ENCODE results near the gene PER2. TPM values are rescaled to one million over a fixed set of nuclear protein-coding genes. Genes with fewer than 3 reads are reported as not detected.

Gene PER2
- total RNA-seq, 1 experiment from 2014 or later, result 3.6 TPM

DNA sequence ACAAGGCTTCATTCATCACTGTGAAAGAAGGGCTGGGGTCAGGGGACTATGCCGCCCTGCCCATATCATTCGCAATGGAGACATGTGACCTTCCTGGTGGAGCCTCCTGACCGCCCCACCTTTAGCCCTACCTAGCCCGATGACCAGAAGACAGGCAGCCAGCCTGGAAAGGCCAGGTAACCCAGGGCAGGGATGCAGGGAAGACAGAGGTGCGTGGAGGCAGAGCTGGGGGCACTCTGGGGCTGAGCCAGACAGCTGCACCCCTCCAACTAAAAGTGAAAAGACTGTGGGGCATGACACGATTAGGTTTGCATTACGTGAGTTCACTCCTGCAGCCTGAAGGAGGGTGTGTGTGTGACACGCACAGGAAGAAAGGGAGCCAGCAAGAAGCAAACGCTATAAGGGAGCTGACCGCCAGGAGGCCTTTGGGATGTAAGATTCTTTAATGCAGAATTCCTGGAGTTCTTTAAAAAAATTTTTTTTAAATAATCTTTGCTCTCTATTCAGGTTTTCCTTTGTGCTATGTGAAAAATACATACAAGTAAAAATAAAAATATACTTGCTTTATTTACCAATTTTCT, 44.8 kb downstream of the PER2 start:
- no peak overlapping the region for H3K4me3 ChIP-seq (ENCODE audit: insufficient read depth, low read depth, low read length)
- H3K36me3 ChIP-seq (replicated peaks; ENCODE audit: control insufficient read depth, insufficient read depth, low read length), result no peaks in the 10 kb centered on the region
- peak; percentile 72 for DNase-seq
- peaks cover 27% of the 10 kb centered on the region for H3K27me3 ChIP-seq (ENCODE audit: control insufficient read depth, insufficient read depth, low read length)

DNA sequence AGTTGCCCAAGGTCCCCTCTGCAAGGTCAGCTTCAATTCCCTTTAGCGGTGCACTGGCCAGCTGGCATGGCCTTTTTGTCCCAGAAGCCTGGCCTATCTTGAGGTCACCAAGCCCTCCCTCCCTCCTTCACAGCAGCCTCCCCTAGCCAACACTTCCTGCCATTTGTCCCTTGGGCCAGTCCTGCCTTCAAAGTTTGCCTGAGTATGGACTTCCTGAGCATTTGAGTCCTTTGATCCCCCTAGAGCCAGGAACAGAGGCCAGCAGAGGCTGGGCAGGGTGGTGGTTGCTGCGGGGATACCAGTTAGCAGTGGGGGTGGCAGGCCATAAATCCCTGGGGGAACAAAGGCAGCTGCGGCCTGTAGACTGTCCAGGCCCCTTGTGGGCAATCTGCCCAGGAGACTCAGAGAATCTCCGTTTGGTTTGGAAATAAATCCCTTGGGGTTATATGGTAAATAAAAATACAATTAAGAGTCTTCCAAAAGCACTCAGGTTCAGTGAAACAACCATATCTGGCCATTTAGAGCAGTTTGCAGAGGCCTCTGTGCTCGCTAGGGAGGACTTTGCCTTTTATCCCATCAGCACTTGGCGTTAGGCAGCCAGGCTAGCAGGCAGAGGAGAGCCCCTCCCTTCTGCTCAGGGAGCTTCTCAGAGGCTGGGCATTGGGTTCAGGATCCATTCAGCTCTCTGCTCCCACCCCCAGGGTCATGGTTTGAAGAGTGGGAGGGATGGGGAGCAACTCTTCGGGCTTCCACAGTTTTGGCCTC, 45.5 kb downstream of the PER2 start:
- Histone ChIP-seq H3K4me3 (ENCODE audit: insufficient read depth, low read depth, low read length) (no peak overlapping the region), H3K27me3 (ENCODE audit: control insufficient read depth, insufficient read depth, low read length) (peaks cover 33% of the 10 kb centered on the region), H3K36me3 (replicated peaks; ENCODE audit: control insufficient read depth, insufficient read depth, low read length) (no peaks in the 10 kb centered on the region)
- peak; percentile 70 for DNase-seq

DNA sequence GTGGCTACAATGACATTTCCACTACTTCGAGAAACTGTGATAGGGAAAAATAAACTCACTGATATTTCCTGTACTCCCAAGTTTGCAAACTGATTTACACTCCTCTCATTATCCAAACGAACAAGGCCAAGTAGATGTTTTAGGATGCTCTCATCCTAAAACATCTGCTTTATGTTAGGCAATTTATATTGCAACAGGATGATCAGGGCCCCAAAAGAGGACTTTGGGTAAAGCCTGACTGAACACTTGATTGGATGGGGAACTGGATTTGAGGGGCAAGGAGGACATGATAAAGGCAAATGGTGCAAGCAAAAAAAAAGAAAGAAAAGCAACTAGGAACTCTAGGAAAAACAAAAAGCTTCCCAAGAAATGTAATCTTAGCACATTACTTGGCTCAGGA, 46.4 kb downstream of the PER2 start:
- Histone ChIP-seq H3K36me3 (replicated peaks; ENCODE audit: control insufficient read depth, insufficient read depth, low read length) (no peaks in the 10 kb centered on the region), H3K4me3 (ENCODE audit: insufficient read depth, low read depth, low read length) (no peak overlapping the region), H3K27me3 (ENCODE audit: control insufficient read depth, insufficient read depth, low read length) (peaks cover 43% of the 10 kb centered on the region)
- DNase-seq, result no peak

DNA sequence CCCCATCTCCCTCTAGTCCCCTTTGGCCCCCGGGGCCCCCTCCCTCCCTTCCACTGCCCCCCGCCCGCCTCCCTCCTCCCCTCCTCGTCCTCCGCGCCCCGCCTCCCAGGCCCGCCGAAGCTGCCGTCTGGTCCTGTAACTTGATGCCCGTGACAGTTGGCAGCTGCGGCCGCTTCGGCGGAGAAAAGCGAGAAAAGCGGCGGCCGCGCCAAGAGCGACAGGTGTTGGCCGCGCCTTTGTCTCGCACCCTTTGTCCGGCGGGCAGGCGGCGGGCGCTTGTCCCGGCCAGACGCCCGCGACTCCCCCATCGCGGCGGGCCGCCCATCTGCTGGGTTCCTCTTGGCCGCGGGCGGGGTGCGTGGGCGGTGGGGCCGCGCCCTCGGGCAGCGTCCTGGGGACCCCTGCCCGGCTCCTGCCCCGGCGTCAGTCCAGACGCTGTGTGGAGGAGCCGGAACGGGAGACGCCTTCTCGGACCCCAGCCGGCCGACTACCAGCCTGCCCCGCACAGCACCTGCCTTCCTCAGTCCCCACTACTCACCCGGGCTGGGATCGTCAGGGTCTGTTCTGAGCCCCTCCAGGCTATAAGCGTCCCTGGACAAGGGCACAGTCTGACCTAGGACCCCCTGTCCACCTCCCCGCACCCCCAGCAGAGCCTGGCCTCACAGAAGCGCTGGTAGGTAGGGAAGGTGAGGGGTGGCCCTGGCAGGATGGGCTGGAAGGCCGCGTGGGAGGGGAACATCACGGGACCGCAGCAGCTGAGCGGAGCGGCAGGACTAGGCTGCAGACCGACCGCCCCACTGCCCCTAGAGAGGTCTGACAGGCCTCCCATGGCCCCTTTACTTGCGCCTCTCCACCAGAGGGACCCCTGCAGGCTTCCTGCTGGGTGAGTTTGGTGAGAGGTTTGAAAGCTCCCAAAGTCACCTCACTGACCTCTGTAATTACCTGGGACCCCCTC, 47.4 kb downstream of the PER2 start:
- Histone ChIP-seq H3K4me3 (ENCODE audit: insufficient read depth, low read depth, low read length) (peak overlapping the region; percentile 49), H3K27me3 (ENCODE audit: control insufficient read depth, insufficient read depth, low read length) (peaks cover 52% of the 10 kb centered on the region), H3K36me3 (replicated peaks; ENCODE audit: control insufficient read depth, insufficient read depth, low read length) (no peaks in the 10 kb centered on the region)
- peak; percentile 96 for DNase-seq

DNA sequence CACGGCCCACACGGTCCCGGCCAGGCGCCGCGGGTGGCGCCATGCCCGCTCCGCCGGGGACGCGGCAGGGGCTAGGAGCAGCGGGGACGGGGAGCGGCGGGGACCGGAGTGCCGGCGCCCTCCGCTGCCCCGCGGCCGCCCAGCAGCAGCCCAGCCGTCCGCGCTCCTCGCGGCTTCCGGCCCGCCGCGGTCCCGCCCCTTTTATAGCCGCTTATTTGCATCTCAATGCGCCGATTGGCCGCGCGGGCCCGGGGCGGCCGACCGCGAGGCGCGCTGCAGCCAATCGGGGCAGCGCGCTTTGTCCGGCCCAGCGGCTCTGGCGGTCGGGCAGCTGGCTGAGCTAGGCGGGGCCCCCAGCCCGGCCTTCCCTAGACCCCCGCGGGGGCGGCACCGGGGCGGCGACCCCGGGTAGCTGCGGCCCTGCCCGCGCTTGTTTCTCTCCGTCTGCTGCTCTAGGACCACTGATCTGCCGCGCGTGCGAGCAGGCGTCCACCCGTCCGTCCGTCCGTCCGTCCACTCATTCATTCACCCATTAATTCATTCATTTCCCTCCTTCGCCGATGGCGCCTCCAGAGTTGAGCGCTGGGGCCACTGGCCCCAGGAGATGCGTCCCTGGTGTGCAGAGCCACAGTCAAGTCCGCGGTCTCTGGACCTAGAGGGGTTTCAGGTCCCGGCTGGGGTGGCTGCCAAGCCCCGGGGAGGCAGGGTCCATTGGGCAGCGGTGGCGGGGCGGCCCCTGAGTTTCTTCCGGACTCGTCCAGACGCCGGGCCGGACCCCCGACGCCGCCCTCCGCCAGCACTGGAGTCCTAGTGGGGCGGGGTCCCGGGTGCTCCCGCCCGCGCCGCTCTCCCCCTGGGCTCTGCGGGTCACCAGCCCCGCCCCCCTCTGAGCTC, 48.3 kb downstream of the PER2 start, which contains the start of gene HES6:
HES6 (minus strand) TSS at position 176 of the 894 bp plus-strand sequence; CDS start at position 43, 133 bp downstream.
- Histone ChIP-seq H3K36me3 (replicated peaks; ENCODE audit: control insufficient read depth, insufficient read depth, low read length) (no peaks in the 10 kb centered on the region), H3K4me3 (ENCODE audit: insufficient read depth, low read depth, low read length) (peak within 1 kb of the TSS; percentile 65), H3K27me3 (ENCODE audit: control insufficient read depth, insufficient read depth, low read length) (peaks cover 61% of the 10 kb centered on the region)
- peak; percentile 100 for DNase-seq

DNA sequence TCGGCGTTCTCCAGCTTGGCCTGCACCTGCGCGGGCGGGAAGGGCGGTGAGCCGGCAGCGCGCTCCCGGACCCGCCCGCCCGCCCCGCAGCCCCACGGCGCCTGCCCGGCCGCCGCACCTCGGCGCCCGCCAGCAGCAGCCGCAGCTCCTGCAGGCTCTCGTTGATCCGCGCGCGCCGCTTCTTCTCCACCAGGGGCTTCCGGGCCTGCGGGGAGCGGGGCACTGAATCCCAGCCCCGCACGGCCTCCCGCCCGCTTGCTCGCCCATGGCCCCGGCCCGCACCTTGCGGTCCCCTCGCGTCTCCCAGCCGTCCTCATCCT, 48.9 kb downstream of the PER2 start:
- Histone ChIP-seq H3K4me3 (ENCODE audit: insufficient read depth, low read depth, low read length) (peak overlapping the region; percentile 65), H3K27me3 (ENCODE audit: control insufficient read depth, insufficient read depth, low read length) (peaks cover 63% of the 10 kb centered on the region), H3K36me3 (replicated peaks; ENCODE audit: control insufficient read depth, insufficient read depth, low read length) (no peaks in the 10 kb centered on the region)
- no peak for DNase-seq

DNA sequence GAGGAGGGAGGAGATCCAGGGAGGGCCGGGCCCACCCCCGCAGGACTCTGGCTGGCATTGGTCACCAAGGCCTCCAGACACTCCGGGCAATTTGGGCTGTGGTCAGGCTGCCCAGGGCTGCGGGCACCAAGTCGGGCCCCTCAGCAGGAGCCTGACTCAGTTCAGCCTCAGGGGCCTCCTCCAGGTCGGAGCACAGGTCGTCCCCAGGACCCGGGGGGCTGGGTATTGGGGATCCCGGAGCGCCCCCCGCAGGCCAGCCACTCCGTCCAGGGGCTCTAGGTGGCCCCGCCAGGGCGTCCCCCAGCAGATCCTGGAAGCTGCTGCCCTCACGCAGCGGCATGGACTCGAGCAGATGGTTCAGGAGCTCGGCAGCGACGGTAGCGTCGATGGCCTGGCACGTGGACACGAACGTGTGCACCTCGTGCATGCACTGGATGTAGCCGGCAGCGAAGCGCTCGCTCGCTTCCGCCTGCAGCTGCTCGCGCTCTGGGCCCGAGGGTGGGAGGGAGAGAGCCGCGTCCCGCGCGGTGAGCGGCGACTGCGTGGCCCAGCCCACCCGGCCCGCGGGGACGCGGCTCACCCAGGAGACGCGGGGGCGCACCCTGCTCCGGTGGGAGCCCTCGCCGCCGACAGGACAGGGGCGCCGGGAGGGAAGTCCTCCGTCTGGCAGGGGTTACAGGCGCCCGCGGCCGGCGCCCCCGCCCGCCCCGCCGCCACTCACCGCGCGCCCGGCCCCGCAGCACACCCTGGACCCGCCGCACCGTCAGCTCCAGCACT, 49.5 kb downstream of the PER2 start:
- peak; percentile 75 for DNase-seq
- Histone ChIP-seq H3K27me3 (ENCODE audit: control insufficient read depth, insufficient read depth, low read length) (peaks cover 63% of the 10 kb centered on the region), H3K4me3 (ENCODE audit: insufficient read depth, low read depth, low read length) (peak overlapping the region; percentile 65), H3K36me3 (replicated peaks; ENCODE audit: control insufficient read depth, insufficient read depth, low read length) (no peaks in the 10 kb centered on the region)

DNA sequence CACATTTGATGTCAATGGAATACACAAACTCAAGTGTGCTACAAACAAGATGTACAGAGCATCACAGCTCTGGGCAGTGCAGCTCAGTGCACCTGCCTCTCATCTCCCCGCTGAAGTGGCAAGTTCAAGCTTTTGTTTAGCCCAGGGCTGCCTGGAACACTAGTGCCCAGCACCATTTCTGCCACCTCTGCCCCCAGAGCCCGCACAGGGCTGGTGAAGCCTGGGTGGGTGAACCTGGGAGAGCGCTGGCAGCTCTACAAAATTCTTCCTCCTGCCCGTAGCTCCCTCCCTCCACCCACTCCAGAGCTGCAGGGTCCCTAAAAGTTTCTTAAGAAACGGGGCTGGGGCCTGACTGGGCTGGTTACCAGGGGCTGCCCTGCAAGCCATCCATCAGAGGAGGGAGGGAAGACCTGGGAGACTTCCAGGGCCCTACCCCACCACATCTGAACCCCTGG, 50.1 kb downstream of the PER2 start:
- no peaks in the 10 kb centered on the region for H3K36me3 ChIP-seq (replicated peaks; ENCODE audit: control insufficient read depth, insufficient read depth, low read length)
- no peak overlapping the region for H3K4me3 ChIP-seq (ENCODE audit: insufficient read depth, low read depth, low read length)
- H3K27me3 ChIP-seq (ENCODE audit: control insufficient read depth, insufficient read depth, low read length), result peaks cover 63% of the 10 kb centered on the region
- DNase-seq, result peak; percentile 50

DNA sequence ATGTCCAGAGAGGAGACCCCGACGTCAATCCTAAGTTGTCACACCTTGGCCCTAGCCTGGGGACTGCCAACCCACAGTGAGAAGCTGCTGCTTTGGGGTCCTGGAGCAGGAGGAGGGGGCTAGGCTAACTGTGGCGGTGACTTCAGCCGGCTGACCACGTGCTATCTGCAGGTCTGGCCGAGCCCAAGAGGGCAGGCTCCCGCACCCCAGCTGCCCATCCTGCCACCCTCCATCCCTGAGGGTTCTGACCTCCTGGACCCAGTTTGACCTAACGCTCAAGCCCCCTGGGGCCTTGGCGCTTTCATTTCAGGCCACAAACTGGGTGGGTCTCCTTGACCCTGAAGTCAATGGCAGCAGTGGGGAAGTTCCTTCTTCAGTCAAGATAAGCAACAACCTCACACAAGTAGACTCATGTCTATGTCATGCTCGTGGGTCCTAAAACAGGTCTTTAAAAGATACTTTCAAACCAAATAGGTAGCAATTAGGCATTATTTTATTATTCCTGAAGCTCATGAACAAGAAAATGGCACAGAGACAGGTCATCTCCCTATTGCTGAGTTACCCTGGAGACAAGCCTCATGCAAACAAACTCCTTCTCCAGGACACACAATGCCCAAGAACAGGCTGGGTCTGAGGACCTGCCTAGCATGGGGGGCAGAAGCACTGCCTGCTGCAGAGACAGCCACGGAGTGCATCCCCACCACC, 50.8 kb downstream of the PER2 start:
- peak; percentile 37 for DNase-seq
- Histone ChIP-seq H3K4me3 (ENCODE audit: insufficient read depth, low read depth, low read length) (no peak overlapping the region), H3K27me3 (ENCODE audit: control insufficient read depth, insufficient read depth, low read length) (peaks cover 60% of the 10 kb centered on the region), H3K36me3 (replicated peaks; ENCODE audit: control insufficient read depth, insufficient read depth, low read length) (no peaks in the 10 kb centered on the region)

DNA sequence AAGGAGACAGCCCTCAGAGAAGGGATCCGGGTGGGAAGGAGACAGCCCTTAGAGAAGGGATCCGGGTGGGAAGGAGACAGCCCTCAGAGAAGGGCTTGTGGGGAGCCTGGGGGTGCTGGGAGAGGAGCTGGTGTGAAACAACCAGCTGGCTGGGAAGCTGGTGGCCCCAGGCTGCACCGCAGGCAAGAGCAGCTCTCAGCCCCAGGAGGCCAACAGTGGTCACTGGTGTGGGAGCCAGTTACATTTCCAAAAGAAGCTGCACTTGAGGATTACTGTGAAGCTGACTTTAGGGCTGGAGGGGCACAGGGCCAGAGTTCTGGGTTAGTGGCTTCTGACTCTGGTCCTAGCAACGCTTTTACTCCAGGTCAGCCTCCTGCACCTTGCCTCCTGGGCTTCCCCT, 51.8 kb downstream of the PER2 start:
- Histone ChIP-seq H3K27me3 (ENCODE audit: control insufficient read depth, insufficient read depth, low read length) (peaks cover 58% of the 10 kb centered on the region), H3K36me3 (replicated peaks; ENCODE audit: control insufficient read depth, insufficient read depth, low read length) (no peaks in the 10 kb centered on the region), H3K4me3 (ENCODE audit: insufficient read depth, low read depth, low read length) (no peak overlapping the region)
- peak; percentile 24 for DNase-seq

DNA sequence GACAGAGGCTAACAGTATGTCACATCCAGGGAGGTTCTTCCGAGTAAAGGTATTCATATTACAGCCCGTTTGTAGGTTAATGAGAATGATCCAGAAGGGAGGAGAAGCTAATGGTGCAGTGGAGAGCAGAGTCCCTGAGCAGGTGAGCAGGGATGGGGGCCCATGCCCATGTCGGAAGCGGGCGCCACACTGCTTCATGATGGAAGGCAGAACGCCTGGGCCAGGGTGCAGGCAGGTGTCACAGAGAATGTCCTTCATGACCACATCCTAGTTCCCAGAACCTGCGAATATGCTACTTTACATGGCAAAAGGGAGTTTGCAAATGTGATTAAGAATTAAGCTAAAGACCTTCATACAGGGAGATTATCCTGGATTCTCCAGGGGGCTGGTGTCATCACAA, 52.6 kb downstream of the PER2 start:
- no peak overlapping the region for H3K4me3 ChIP-seq (ENCODE audit: insufficient read depth, low read depth, low read length)
- DNase-seq, result no peak
- peaks cover 57% of the 10 kb centered on the region for H3K27me3 ChIP-seq (ENCODE audit: control insufficient read depth, insufficient read depth, low read length)
- H3K36me3 ChIP-seq (replicated peaks; ENCODE audit: control insufficient read depth, insufficient read depth, low read length), result no peaks in the 10 kb centered on the region

DNA sequence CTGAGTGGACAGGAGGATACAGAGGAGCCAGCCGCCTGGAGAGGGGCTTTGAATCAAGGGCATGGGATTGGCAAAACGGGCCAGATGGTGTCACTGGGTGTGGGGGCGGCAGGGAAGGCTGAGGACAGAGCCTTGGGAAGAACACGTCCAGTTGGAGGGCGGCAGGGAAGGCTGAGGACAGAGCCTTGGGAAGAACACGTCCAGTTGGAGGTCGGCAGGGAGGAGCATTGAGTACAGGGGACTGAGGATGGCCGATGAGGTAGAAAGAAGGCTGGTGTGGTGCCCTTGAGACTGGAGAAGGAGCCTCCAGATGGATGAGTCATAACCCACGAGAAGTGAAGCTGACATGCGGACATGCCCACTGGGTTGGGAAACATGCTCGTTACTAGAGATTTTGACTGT, 53.1 kb downstream of the PER2 start:
- peak; percentile 21 for DNase-seq
- H3K4me3 ChIP-seq (ENCODE audit: insufficient read depth, low read depth, low read length), result no peak overlapping the region
- H3K36me3 ChIP-seq (replicated peaks; ENCODE audit: control insufficient read depth, insufficient read depth, low read length), result no peaks in the 10 kb centered on the region
- peaks cover 62% of the 10 kb centered on the region for H3K27me3 ChIP-seq (ENCODE audit: control insufficient read depth, insufficient read depth, low read length)

DNA sequence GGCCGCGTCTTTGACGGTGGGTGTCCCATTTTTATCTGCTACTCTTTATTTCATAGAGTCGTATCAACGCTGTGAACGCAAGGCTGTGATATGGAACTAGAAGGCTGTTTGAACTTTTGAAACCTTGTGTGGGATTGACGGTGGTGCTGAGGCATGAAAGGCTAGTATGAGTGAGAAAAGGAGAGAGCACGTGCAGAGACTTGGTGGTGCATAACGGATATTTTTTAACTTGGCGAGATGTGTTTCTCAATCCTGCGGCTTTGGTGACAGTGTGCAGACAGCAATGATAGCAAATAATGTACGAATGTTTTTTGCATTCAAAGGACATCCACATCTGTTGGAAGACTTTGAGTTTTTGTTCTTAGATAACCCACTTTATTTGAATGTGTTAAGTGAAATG, 54.8 kb downstream of the PER2 start:
- H3K36me3 ChIP-seq (replicated peaks; ENCODE audit: control insufficient read depth, insufficient read depth, low read length), result no peaks in the 10 kb centered on the region
- H3K4me3 ChIP-seq (ENCODE audit: insufficient read depth, low read depth, low read length), result no peak overlapping the region
- H3K27me3 ChIP-seq (ENCODE audit: control insufficient read depth, insufficient read depth, low read length), result peaks cover 64% of the 10 kb centered on the region
- peak; percentile 9 for DNase-seq
